CD4-positive, alpha-beta T cell (primary cell): ENCODE results near the gene HM13. TPM values are rescaled to one million over a fixed set of nuclear protein-coding genes. Genes with fewer than 3 reads are reported as not detected.

Source experiments
- ATAC-seq: fragments of 200-7000 bp; cut with Tn5 transposase; one replicate; pipeline ENCODE4 v1.10.0; 2022; ENCODE audit warnings: mild to moderate bottlenecking; ENCODE audit not compliant: poor library complexity
- CTCF ChIA-PET: fragments of 350-600 bp; sonication (Branson Sonifier 250); formaldehyde crosslinking; loops from one replicate; lab custom pipeline; 2021; ENCODE audit warnings: antibody characterized with exemption, inconsistent platforms; lab: Charles Lee
- POLR2A ChIA-PET: fragments of 350-600 bp; sonication (Branson Sonifier 250); formaldehyde crosslinking; loops from one replicate; lab custom pipeline; 2021; ENCODE audit warnings: antibody characterized with exemption, inconsistent platforms; lab: Charles Lee
- DNase-seq, 14 experiments: peaks; one replicate each; pipeline ENCODE4 v3.0.0-alpha.2; 2013 to 2020; ENCODE audit warnings: mixed read lengths in 2 of 14
- H3K27ac ChIP-seq, 2 donors: one replicate each; pipeline versions ENCODE4 v1.5.1 to v1.7.0; 2013; ENCODE audit warnings: low read length in 2 of 2, low read depth in 1 of 2, mild to moderate bottlenecking in 1 of 2
- H3K27me3 ChIP-seq, 2 experiments: 1 replicate in 1 of 2; 2 replicates in 1 of 2; pipeline versions ENCODE4 v1.6.1 to v1.7.0; 2013; ENCODE audit warnings: low read length in 2 of 2, control low read depth in 1 of 2, mild to moderate bottlenecking in 1 of 2, moderate library complexity in 1 of 2; ENCODE audit not compliant: insufficient read depth in 2 of 2, control insufficient read depth in 1 of 2
- H3K36me3 ChIP-seq: one replicate; pipeline ENCODE4 v1.6.1; 2013; ENCODE audit warnings: low read length, control low read depth; ENCODE audit not compliant: insufficient read depth
- H3K4me1 ChIP-seq: one replicate; pipeline ENCODE4 v1.6.1; 2013; ENCODE audit warnings: low read length, control low read depth; ENCODE audit not compliant: insufficient read depth
- H3K4me3 ChIP-seq: one replicate; pipeline ENCODE4 v1.5.1; 2013; ENCODE audit warnings: mild to moderate bottlenecking, low read length, moderate library complexity
- H3K9me3 ChIP-seq, 2 experiments: 1 replicate in 1 of 2; 2 replicates in 1 of 2; pipeline versions ENCODE4 v1.6.1 to v1.7.0; 2013; ENCODE audit warnings: low read length in 2 of 2, mild to moderate bottlenecking in 2 of 2, control low read depth in 1 of 2, moderate library complexity in 1 of 2; ENCODE audit not compliant: control insufficient read depth in 1 of 2, insufficient read depth in 1 of 2
- H3K27ac Mint-ChIP-seq: one replicate; pipeline ENCODE4 v1.8.0; 2020; ENCODE audit warnings: mixed read lengths
- H3K27me3 Mint-ChIP-seq: one replicate; pipeline ENCODE4 v1.8.0; 2021; ENCODE audit warnings: mixed read lengths
- H3K36me3 Mint-ChIP-seq: one replicate; pipeline ENCODE4 v1.8.0; 2021; ENCODE audit warnings: low read depth, mixed read lengths
- H3K4me1 Mint-ChIP-seq: one replicate; pipeline ENCODE4 v1.8.0; 2021; ENCODE audit warnings: low read depth, mixed read lengths
- H3K4me3 Mint-ChIP-seq: one replicate; pipeline ENCODE4 v1.8.0; 2020; ENCODE audit warnings: mild to moderate bottlenecking, mixed read lengths
- H3K9me3 Mint-ChIP-seq: one replicate; pipeline ENCODE4 v1.8.0; 2020; ENCODE audit warnings: mixed read lengths
- intact Hi-C, 2 experiments: fragments of 100-400 bp; cut with DNase I in 1 of 2; cut with micrococcal nuclease in 1 of 2; formaldehyde crosslinking; loops; one replicate each; pipeline versions ENCODE4 v1.15.1 to v1.9.0; 2023 to 2025; cut with DNase I, micrococcal nuclease
- total RNA-seq, 174 experiments: library from RNA in 2 of 174; stranded (reverse) in 2 of 174; gene quantifications; one replicate each; pipeline ENCODE4 v1.2.3 and lab custom pipeline; 2021 to 2026
- TF ChIP-seq, protein P1 (sequence below): fragments of 200-600 bp; IDR thresholded peaks from one replicate; pipeline ENCODE4 v1.8.0; 2022; ENCODE audit warnings: antibody characterized with exemption, mild to moderate bottlenecking

Gene HM13
- total RNA-seq, 2 experiments from 2014 or later: 97.8 to 113 TPM

DNA sequence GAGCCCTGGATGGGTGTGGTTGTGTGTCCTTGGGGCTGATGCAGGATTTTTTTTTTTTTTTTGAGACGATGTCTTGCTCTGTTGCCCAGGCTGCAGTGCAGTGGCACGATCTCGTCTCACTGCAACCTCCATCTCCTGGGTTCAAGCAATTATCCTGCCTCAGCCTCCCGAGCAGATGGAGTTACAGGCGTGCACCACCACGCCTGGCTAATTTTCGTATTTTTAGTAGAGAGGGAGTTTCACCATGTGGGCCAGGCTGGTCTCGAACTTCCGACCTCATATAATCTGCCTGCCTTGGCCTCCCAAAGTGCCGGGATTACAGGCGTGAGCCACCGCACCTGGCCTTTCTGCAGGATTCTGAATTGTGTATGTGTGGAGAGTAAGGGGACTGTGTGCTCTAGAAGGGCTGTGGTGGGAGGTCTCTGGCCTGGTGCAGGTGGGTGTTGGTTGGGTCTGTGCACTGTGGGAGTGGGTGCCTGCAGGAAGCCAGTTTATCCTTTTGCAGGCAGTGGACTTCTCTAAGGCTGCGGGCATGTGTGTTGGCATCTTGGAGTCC, 79.8 kb downstream of the HM13 start:
- H3K27me3 ChIP-seq: peaks cover 0 to 3% of the 10 kb centered on the region in 2 experiments
- no peak overlapping the region for H3K4me3 ChIP-seq
- intact Hi-C loops: no loop called here
- no peaks in the 10 kb centered on the region for H3K9me3 Mint-ChIP-seq
- H3K9me3 ChIP-seq: no peaks in the 10 kb centered on the region
- H3K4me1 Mint-ChIP-seq: no peaks in the 10 kb centered on the region
- POLR2A ChIA-PET: no interaction called here
- no peak for ATAC-seq
- no peaks in the 10 kb centered on the region for H3K4me1 ChIP-seq
- peaks cover 7% of the 10 kb centered on the region for H3K27me3 Mint-ChIP-seq
- TF ChIP-seq, protein P1, sequence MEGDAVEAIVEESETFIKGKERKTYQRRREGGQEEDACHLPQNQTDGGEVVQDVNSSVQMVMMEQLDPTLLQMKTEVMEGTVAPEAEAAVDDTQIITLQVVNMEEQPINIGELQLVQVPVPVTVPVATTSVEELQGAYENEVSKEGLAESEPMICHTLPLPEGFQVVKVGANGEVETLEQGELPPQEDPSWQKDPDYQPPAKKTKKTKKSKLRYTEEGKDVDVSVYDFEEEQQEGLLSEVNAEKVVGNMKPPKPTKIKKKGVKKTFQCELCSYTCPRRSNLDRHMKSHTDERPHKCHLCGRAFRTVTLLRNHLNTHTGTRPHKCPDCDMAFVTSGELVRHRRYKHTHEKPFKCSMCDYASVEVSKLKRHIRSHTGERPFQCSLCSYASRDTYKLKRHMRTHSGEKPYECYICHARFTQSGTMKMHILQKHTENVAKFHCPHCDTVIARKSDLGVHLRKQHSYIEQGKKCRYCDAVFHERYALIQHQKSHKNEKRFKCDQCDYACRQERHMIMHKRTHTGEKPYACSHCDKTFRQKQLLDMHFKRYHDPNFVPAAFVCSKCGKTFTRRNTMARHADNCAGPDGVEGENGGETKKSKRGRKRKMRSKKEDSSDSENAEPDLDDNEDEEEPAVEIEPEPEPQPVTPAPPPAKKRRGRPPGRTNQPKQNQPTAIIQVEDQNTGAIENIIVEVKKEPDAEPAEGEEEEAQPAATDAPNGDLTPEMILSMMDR: no peak
- DNase-seq: no peak
- H3K27ac ChIP-seq: no peak overlapping the region
- H3K36me3 Mint-ChIP-seq: no peaks in the 10 kb centered on the region
- H3K36me3 ChIP-seq: no peaks in the 10 kb centered on the region
- CTCF ChIA-PET: interaction anchor here (1.8 kb wide), 1 partner anchor 19 kb away, joined by 8 read pairs; no protein-coding TSS in a partner anchor
- no peak overlapping the region for H3K27ac Mint-ChIP-seq
- no peak overlapping the region for H3K4me3 Mint-ChIP-seq

DNA sequence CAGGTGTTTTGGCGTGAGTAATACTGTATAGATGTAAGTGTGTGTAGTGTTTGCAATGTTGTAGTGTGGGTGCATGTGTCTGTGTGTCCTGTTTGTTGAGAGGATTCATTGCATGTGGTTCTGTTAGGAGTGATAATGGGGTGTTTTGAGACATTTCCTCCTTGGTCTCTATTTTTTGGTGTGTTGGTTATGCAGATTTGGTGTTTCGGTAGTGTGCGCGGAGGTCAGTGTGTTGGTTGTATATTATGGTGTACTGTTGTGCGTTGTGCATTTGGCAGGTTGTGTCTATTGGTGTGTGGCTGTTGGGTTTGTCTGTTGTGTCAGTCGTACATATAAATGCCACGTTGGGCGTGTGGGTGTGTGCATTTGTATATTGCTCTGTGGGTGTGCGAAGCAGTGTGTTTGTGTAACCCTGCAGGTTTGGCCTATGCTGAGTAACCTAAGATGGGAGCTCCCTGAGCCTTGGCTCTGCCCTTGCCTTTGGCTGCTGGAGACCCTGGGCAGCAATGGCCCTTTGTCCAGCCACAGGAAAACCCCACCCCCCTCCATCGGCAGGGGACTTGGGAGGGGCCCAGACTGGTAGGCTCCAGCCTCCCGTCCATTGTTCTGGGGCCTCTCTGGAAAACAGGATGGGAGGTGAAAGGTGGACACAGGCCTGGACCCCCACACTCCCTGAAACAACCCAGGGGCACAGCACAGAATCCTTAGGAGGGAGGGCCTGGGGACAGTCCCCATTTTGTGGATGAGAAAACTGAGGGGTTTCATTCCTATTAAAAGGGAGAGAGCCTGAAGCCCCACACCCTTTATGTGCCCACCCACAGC, 80.5 kb downstream of the HM13 start:
- intact Hi-C loops: no loop called here
- Histone ChIP-seq H3K4me1 (no peaks in the 10 kb centered on the region), H3K36me3 (no peaks in the 10 kb centered on the region), H3K27me3 (peaks cover 0 to 3% of the 10 kb centered on the region in 2 experiments), H3K27ac (no peak overlapping the region), H3K9me3 (no peaks in the 10 kb centered on the region), H3K4me3 (no peak overlapping the region)
- TF ChIP-seq, protein P1: no peak
- no peaks in the 10 kb centered on the region for H3K9me3 Mint-ChIP-seq
- no peak overlapping the region for H3K27ac Mint-ChIP-seq
- ChIA-PET POLR2A (no interaction called here), CTCF (no interaction called here)
- DNase-seq: no peak
- no peaks in the 10 kb centered on the region for H3K4me1 Mint-ChIP-seq
- H3K4me3 Mint-ChIP-seq: no peak overlapping the region
- no peaks in the 10 kb centered on the region for H3K36me3 Mint-ChIP-seq
- no peak for ATAC-seq
- peaks cover 6% of the 10 kb centered on the region for H3K27me3 Mint-ChIP-seq

DNA sequence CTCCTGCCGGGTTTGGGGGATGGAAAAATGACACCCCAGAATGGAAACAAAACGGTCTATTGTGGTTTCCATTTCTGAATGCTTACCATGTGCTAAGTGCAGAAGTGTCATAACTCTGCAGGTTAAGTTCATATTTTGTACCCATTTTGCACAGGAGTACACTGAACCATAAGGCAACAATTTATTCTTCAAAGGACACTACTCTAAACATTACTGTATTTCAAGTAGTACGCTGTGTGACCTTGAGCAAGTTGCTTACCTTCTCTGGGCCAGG, 81.1 kb downstream of the HM13 start:
- no peak for ATAC-seq
- no peak overlapping the region for H3K27ac Mint-ChIP-seq
- H3K4me1 Mint-ChIP-seq: no peaks in the 10 kb centered on the region
- no peak overlapping the region for H3K4me3 ChIP-seq
- intact Hi-C loops: no loop called here
- ChIA-PET CTCF (no interaction called here), POLR2A (no interaction called here)
- peaks cover 6% of the 10 kb centered on the region for H3K27me3 Mint-ChIP-seq
- peaks cover 0 to 3% of the 10 kb centered on the region in 2 experiments for H3K27me3 ChIP-seq
- no peaks in the 10 kb centered on the region for H3K9me3 ChIP-seq
- DNase-seq: no peak
- TF ChIP-seq, protein P1: no peak
- no peaks in the 10 kb centered on the region for H3K36me3 ChIP-seq
- H3K4me3 Mint-ChIP-seq: no peak overlapping the region
- H3K9me3 Mint-ChIP-seq: no peaks in the 10 kb centered on the region
- H3K4me1 ChIP-seq: no peaks in the 10 kb centered on the region
- no peak overlapping the region for H3K27ac ChIP-seq
- no peaks in the 10 kb centered on the region for H3K36me3 Mint-ChIP-seq
